Measurements from ENCODE around the gene ERMP1. TPM values are rescaled to one million over a fixed set of nuclear protein-coding genes. Genes with fewer than 3 reads are reported as not detected.
"Not testable (repeated sequence)": the region's sequence is repeated elsewhere in the genome, so short reads cannot be mapped to it uniquely, and the experiment has no call there.

Gene ERMP1
- total RNA-seq, 2 experiments from 2014 or later = 25.0 to 32.3 TPM

GRCh38 chr9:5783420-5783819 is 49.5 kb downstream of the ERMP1 start:
- H3K4me3 Mint-ChIP-seq; CTCF ChIA-PET; H3K9me3 Mint-ChIP-seq (ENCODE audit: low read depth): not testable (repeated sequence)

GRCh38 chr9:5779705-5780218 is 53.2 kb downstream of the ERMP1 start:
- not testable (repeated sequence) for H3K27me3 Mint-ChIP-seq, DNase-seq, H3K27ac Mint-ChIP-seq, H3K4me3 Mint-ChIP-seq, ATAC-seq, H3K4me1 Mint-ChIP-seq
- Mint-ChIP-seq H3K36me3 (peaks cover 81% of the 10 kb centered on the region), H3K9me3 (ENCODE audit: low read depth) (peaks cover 13% of the 10 kb centered on the region)
- CTCF ChIA-PET = interaction anchor here (0.6 kb wide), 1 partner anchor 330 kb away, joined by 3 read pairs; no protein-coding TSS in a partner anchor

More at GRCh38 chr9:5783420-5783819, 49.5 kb downstream of the ERMP1 start:
- H3K27ac Mint-ChIP-seq, ATAC-seq, H3K27me3 Mint-ChIP-seq, DNase-seq, H3K4me1 Mint-ChIP-seq: not testable (repeated sequence)
- H3K36me3 Mint-ChIP-seq = peaks cover 95% of the 10 kb centered on the region

GRCh38 chr9:5778805-5779204 is 54.1 kb downstream of the ERMP1 start:
- H3K4me3 Mint-ChIP-seq = no peak overlapping the region

GRCh38 chr9:5773324-5773999 is 59.5 kb downstream of the ERMP1 start:
- no peaks in the 10 kb centered on the region for H3K27me3 Mint-ChIP-seq
- no peak overlapping the region for H3K4me3 Mint-ChIP-seq
- CTCF ChIA-PET = interaction anchor here (1.6 to 2.0 kb wide), 2 partner anchors 11 to 60 kb away, joined by 4 to 5 read pairs; partner anchors contain the start of gene ERMP1
- peaks cover 3% of the 10 kb centered on the region for H3K4me1 Mint-ChIP-seq
- DNase-seq (no peak), ATAC-seq (no peak)
- no peak overlapping the region for H3K27ac Mint-ChIP-seq
- H3K36me3 Mint-ChIP-seq = peaks cover 62% of the 10 kb centered on the region
- H3K9me3 Mint-ChIP-seq (ENCODE audit: low read depth) = peaks cover 3% of the 10 kb centered on the region

More at GRCh38 chr9:5778805-5779204, 54.1 kb downstream of the ERMP1 start:
- Mint-ChIP-seq H3K9me3 (ENCODE audit: low read depth) (peaks cover 13% of the 10 kb centered on the region), H3K4me1 (no peaks in the 10 kb centered on the region), H3K27ac (no peak overlapping the region), H3K36me3 (peaks cover 79% of the 10 kb centered on the region), H3K27me3 (no peaks in the 10 kb centered on the region)
- ATAC-seq (no peak), DNase-seq (no peak)
- CTCF ChIA-PET = no interaction called here

GRCh38 chr9:5767968-5768932 is 64.7 kb downstream of the ERMP1 start:
- Mint-ChIP-seq H3K27ac (peak overlapping the region; percentile 33), H3K4me3 (no peak overlapping the region), H3K36me3 (peaks cover 69% of the 10 kb centered on the region), H3K27me3 (no peaks in the 10 kb centered on the region), H3K9me3 (ENCODE audit: low read depth) (no peaks in the 10 kb centered on the region), H3K4me1 (peaks cover 26% of the 10 kb centered on the region)
- DNase-seq = no peak
- ATAC-seq = peak; percentile 50
- CTCF ChIA-PET = no interaction called here

GRCh38 chr9:5764130-5764868 is 68.6 kb downstream of the ERMP1 start:
- Mint-ChIP-seq H3K4me3 (no peak overlapping the region), H3K36me3 (peaks cover 60% of the 10 kb centered on the region), H3K4me1 (peaks cover 26% of the 10 kb centered on the region), H3K9me3 (ENCODE audit: low read depth) (no peaks in the 10 kb centered on the region), H3K27ac (peak overlapping the region; percentile 52), H3K27me3 (no peaks in the 10 kb centered on the region)
- ATAC-seq (peak; percentile 79), DNase-seq (no peak)
- CTCF ChIA-PET = interaction anchor here (0.9 to 1.5 kb wide), 2 partner anchors 24 to 314 kb away, joined by 3 read pairs; partner anchors contain the start of gene CD274

- Mint-ChIP-seq H3K36me3 (peaks cover 60% of the 10 kb centered on the region), H3K4me1 (peaks cover 18% of the 10 kb centered on the region), H3K27ac (no peak overlapping the region), H3K4me3 (no peak overlapping the region), H3K27me3 (no peaks in the 10 kb centered on the region), H3K9me3 (ENCODE audit: low read depth) (no peaks in the 10 kb centered on the region)
- ATAC-seq = no peak
- CTCF ChIA-PET = no interaction called here
- no peak for DNase-seq
Observed at GRCh38 chr9:5762421-5762820, 70.5 kb downstream of the ERMP1 start.

GRCh38 chr9:5760338-5760737 is 72.6 kb downstream of the ERMP1 start:
- H3K27me3 Mint-ChIP-seq = no peaks in the 10 kb centered on the region
- H3K36me3 Mint-ChIP-seq = peaks cover 48% of the 10 kb centered on the region
- H3K27ac Mint-ChIP-seq = no peak overlapping the region
- H3K4me1 Mint-ChIP-seq = peaks cover 17% of the 10 kb centered on the region
- ATAC-seq (no peak), DNase-seq (no peak)
- H3K4me3 Mint-ChIP-seq = no peak overlapping the region
- CTCF ChIA-PET = interaction anchor here (0.7 to 1.3 kb wide), 3 partner anchors 10 to 390 kb away, joined by 3 to 4 read pairs (median 3); no protein-coding TSS in a partner anchor
- H3K9me3 Mint-ChIP-seq (ENCODE audit: low read depth) = no peaks in the 10 kb centered on the region

- H3K4me3 Mint-ChIP-seq = no peak overlapping the region
- CTCF ChIA-PET = interaction anchor here (1.0 kb wide), 1 partner anchor 14 kb away, joined by 3 read pairs; no protein-coding TSS in a partner anchor
- H3K4me1 Mint-ChIP-seq = no peaks in the 10 kb centered on the region
- ATAC-seq (no peak), DNase-seq (no peak)
- H3K36me3 Mint-ChIP-seq = peaks cover 35% of the 10 kb centered on the region
- H3K27ac Mint-ChIP-seq = no peak overlapping the region
- H3K9me3 Mint-ChIP-seq (ENCODE audit: low read depth) = no peaks in the 10 kb centered on the region
- no peaks in the 10 kb centered on the region for H3K27me3 Mint-ChIP-seq
Observed at GRCh38 chr9:5756633-5757032, 76.3 kb downstream of the ERMP1 start.

- H3K4me3 Mint-ChIP-seq = no peak overlapping the region
- CTCF ChIA-PET = no interaction called here
- no peak overlapping the region for H3K27ac Mint-ChIP-seq
- peaks cover 11% of the 10 kb centered on the region for H3K4me1 Mint-ChIP-seq
- no peaks in the 10 kb centered on the region for H3K9me3 Mint-ChIP-seq (ENCODE audit: low read depth)
- H3K36me3 Mint-ChIP-seq = peaks cover 34% of the 10 kb centered on the region
- DNase-seq (no peak), ATAC-seq (no peak)
- H3K27me3 Mint-ChIP-seq = no peaks in the 10 kb centered on the region
Observed at GRCh38 chr9:5750569-5750968, 82.3 kb downstream of the ERMP1 start.

GRCh38 chr9:5749306-5749705 is 83.6 kb downstream of the ERMP1 start:
- CTCF ChIA-PET = interaction anchor here (0.8 to 1.2 kb wide), 3 partner anchors 84 to 138 kb away, joined by 3 read pairs; partner anchors contain the start of gene ERMP1
- Mint-ChIP-seq H3K4me3 (no peak overlapping the region), H3K9me3 (ENCODE audit: low read depth) (no peaks in the 10 kb centered on the region), H3K4me1 (peaks cover 11% of the 10 kb centered on the region), H3K36me3 (peaks cover 38% of the 10 kb centered on the region), H3K27me3 (no peaks in the 10 kb centered on the region), H3K27ac (peak overlapping the region; percentile 3)
- ATAC-seq (no peak), DNase-seq (no peak)

GRCh38 chr9:5748438-5748837 is 84.5 kb downstream of the ERMP1 start:
- CTCF ChIA-PET = interaction anchor here (0.8 to 1.2 kb wide), 3 partner anchors 84 to 138 kb away, joined by 3 read pairs; partner anchors contain the start of gene ERMP1
- ATAC-seq (no peak), DNase-seq (no peak)
- Mint-ChIP-seq H3K9me3 (ENCODE audit: low read depth) (no peaks in the 10 kb centered on the region), H3K27ac (no peak overlapping the region), H3K4me3 (no peak overlapping the region), H3K36me3 (peaks cover 38% of the 10 kb centered on the region), H3K27me3 (no peaks in the 10 kb centered on the region), H3K4me1 (peaks cover 11% of the 10 kb centered on the region)

Measured in activated CD8-positive, alpha-beta memory T cell treated with anti-CD3 and anti-CD28 coated beads, Interleukin-2, amount 10 ng/mL, durations not matched to agents 7 days and 5 days (primary cell).